ENCODE data around the gene WFIKKN1. TPM values are rescaled to one million over a fixed set of nuclear protein-coding genes. Genes with fewer than 3 reads are reported as not detected.

The WFIKKN1 gene
- total and polyA plus RNA-seq, 2 of the 13 experiments (the other 11 are each of a cell fraction or from before 2014, with no cell fraction given), result 1.7 to 4.9 TPM

DNA sequence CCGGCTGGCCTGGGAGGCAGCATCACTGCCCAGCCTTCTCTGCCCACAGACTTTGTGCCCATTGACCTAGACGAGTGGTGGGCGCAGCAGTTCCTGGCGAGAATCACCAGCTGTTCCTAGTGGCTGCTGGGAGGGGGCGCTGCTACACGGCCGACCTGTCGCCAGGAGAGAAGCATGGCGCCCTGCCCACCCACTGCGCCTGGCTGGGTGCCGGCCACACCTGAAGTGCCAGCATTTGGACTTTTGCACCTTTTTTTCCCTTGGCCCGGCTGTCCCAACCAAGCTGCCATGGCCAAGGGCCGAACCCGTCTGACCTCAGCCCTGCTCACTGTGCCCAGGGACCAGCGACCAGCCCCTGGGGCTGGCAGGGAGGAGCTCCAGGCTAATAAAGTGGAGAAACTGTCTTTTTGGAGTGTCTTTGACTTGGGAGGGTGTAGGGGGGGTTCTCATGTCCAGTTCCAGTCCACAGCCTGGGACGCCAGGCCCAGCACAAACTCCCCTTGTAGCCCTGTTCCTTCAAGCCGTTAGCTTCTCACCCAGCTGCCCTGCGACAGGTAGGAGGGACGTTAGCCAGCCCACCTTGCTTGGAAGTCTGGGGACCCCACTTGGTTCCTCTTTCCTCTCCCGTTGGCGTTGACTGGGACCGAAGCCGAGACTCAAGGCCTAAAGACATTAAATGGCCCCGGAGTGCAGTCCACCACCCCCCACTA lies 17.4 kb downstream of the WFIKKN1 start (continued):
- 0 out of 2 replicates have a peak, but pooled peaks have one; percentile 15 for TF ChIP-seq ZNF230 (CRISPR knock-in tag; IDR thresholded peaks at IDR 0.05)
- 0 out of 2 replicates have a peak, but pooled peaks have one; percentile 24 for TF ChIP-seq SMAD3 (CRISPR knock-in tag; IDR thresholded peaks at IDR 0.05)
- TF ChIP-seq SOX13 (IDR thresholded peaks at IDR 0.05), result no peak
- no peak for TF ChIP-seq SOX13 (CRISPR knock-in tag; conservative IDR thresholded peaks at IDR 0.05 in 1 of 2, IDR thresholded peaks at IDR 0.05 in 1 of 2)
- TF ChIP-seq MBD4 (IDR thresholded peaks at IDR 0.05; ENCODE audit: borderline replicate concordance, low read length), result no peak
- TF ChIP-seq, protein P1, sequence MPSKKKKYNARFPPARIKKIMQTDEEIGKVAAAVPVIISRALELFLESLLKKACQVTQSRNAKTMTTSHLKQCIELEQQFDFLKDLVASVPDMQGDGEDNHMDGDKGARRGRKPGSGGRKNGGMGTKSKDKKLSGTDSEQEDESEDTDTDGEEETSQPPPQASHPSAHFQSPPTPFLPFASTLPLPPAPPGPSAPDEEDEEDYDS (CRISPR knock-in tag; IDR thresholded peaks at IDR 0.05), result 0 out of 2 replicates have a peak, but pooled peaks have one; percentile 35
- TF ChIP-seq CC2D1A (CRISPR knock-in tag; IDR thresholded peaks at IDR 0.05), result no peak
- TF ChIP-seq ZNF34 (CRISPR knock-in tag; IDR thresholded peaks at IDR 0.05; ENCODE audit: borderline replicate concordance), result peak; percentile 74; the same call in 1 of the 2 replicates
- TF ChIP-seq PPARG (CRISPR knock-in tag; conservative IDR thresholded peaks at IDR 0.05), result peak; percentile 61; the same call in 1 of the 2 replicates
- peak; percentile 99 for TF ChIP-seq HNRNPL (IDR thresholded peaks at IDR 0.05; ENCODE audit: low read depth, low read length)
- TF ChIP-seq, protein P2, sequence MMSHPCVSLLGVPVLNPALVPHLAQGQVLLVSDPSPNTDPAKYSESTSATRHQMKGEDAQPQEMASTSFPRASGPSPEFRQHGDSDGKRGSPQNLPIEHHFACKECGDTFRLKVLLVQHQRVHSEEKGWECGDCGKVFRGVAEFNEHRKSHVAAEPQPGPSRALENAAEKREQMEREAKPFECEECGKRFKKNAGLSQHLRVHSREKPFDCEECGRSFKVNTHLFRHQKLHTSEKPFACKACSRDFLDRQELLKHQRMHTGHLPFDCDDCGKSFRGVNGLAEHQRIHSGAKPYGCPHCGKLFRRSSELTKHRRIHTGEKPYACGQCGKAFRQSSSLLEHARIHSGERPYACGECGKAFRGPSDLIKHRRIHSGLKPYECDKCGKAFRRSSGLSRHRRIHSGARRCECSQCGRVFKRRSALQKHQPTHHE (CRISPR knock-in tag; IDR thresholded peaks at IDR 0.05; ENCODE audit: borderline replicate concordance), result 0 out of 2 replicates have a peak, but pooled peaks have one; percentile 13
- TF ChIP-seq XRCC5 (optimal IDR thresholded peaks at IDR 0.05; ENCODE audit: low read length), result peak; percentile 67
- TF ChIP-seq ZC3H4 (CRISPR knock-in tag; IDR thresholded peaks at IDR 0.05; ENCODE audit: borderline replicate concordance), result no peak
- peak; percentile 68 for TF ChIP-seq HDAC1 (CRISPR knock-in tag; IDR thresholded peaks at IDR 0.05)
- TF ChIP-seq SAP130 (CRISPR knock-in tag; IDR thresholded peaks at IDR 0.05; ENCODE audit: low read depth), result peak; percentile 82
- peak; percentile 81 for TF ChIP-seq ZNF644 (CRISPR knock-in tag; IDR thresholded peaks at IDR 0.05; ENCODE audit: low read depth)
- TF ChIP-seq ZNF343 (CRISPR knock-in tag; IDR thresholded peaks at IDR 0.05), result no peak
- TF ChIP-seq ZNF383 (CRISPR knock-in tag; IDR thresholded peaks at IDR 0.05; ENCODE audit: borderline replicate concordance), result no peak
- TF ChIP-seq KDM1A (CRISPR knock-in tag; IDR thresholded peaks at IDR 0.05), result 0 out of 2 replicates have a peak, but pooled peaks have one; percentile 28
- TF ChIP-seq MXI1 (IDR thresholded peaks at IDR 0.05; ENCODE audit: borderline replicate concordance, low read depth, low read length), result peak; percentile 77; the same call in 1 of the 3 replicates
- 0 out of 2 replicates have a peak, but pooled peaks have one; percentile 6 for TF ChIP-seq FOXA3 (CRISPR knock-in tag; IDR thresholded peaks at IDR 0.05)
- TF ChIP-seq, protein P3, sequence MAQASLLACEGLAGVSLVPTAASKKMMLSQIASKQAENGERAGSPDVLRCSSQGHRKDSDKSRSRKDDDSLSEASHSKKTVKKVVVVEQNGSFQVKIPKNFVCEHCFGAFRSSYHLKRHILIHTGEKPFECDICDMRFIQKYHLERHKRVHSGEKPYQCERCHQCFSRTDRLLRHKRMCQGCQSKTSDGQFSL (CRISPR knock-in tag; IDR thresholded peaks at IDR 0.05), result peak; percentile 83
- peak; percentile 10 for TF ChIP-seq HNRNPH1 (optimal IDR thresholded peaks at IDR 0.05; ENCODE audit: low read depth, low read length)
- TF ChIP-seq, protein P4, sequence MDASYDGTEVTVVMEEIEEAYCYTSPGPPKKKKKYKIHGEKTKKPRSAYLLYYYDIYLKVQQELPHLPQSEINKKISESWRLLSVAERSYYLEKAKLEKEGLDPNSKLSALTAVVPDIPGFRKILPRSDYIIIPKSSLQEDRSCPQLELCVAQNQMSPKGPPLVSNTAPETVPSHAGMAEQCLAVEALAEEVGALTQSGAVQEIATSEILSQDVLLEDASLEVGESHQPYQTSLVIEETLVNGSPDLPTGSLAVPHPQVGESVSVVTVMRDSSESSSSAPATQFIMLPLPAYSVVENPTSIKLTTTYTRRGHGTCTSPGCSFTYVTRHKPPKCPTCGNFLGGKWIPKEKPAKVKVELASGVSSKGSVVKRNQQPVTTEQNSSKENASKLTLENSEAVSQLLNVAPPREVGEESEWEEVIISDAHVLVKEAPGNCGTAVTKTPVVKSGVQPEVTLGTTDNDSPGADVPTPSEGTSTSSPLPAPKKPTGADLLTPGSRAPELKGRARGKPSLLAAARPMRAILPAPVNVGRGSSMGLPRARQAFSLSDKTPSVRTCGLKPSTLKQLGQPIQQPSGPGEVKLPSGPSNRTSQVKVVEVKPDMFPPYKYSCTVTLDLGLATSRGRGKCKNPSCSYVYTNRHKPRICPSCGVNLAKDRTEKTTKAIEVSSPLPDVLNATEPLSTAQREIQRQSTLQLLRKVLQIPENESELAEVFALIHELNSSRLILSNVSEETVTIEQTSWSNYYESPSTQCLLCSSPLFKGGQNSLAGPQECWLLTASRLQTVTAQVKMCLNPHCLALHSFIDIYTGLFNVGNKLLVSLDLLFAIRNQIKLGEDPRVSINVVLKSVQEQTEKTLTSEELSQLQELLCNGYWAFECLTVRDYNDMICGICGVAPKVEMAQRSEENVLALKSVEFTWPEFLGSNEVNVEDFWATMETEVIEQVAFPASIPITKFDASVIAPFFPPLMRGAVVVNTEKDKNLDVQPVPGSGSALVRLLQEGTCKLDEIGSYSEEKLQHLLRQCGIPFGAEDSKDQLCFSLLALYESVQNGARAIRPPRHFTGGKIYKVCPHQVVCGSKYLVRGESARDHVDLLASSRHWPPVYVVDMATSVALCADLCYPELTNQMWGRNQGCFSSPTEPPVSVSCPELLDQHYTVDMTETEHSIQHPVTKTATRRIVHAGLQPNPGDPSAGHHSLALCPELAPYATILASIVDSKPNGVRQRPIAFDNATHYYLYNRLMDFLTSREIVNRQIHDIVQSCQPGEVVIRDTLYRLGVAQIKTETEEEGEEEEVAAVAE (CRISPR knock-in tag; IDR thresholded peaks at IDR 0.05; ENCODE audit: borderline replicate concordance), result peak; percentile 37; the same call in 1 of the 2 replicates
